Stimulated activated CD4-positive, alpha-beta T cell treated with anti-CD3 and anti-CD28 coated beads, Interleukin-4, amount 100 ng/mL, for 48 hours (primary cell): ENCODE measurements around the gene RYR2.

Source experiments
- DNase-seq, 2 donors: peaks; one replicate each; pipeline ENCODE4 v3.0.0-alpha.2; 2020; ENCODE audit warnings: low read depth in 2 of 2

RYR2 gene

DNA sequence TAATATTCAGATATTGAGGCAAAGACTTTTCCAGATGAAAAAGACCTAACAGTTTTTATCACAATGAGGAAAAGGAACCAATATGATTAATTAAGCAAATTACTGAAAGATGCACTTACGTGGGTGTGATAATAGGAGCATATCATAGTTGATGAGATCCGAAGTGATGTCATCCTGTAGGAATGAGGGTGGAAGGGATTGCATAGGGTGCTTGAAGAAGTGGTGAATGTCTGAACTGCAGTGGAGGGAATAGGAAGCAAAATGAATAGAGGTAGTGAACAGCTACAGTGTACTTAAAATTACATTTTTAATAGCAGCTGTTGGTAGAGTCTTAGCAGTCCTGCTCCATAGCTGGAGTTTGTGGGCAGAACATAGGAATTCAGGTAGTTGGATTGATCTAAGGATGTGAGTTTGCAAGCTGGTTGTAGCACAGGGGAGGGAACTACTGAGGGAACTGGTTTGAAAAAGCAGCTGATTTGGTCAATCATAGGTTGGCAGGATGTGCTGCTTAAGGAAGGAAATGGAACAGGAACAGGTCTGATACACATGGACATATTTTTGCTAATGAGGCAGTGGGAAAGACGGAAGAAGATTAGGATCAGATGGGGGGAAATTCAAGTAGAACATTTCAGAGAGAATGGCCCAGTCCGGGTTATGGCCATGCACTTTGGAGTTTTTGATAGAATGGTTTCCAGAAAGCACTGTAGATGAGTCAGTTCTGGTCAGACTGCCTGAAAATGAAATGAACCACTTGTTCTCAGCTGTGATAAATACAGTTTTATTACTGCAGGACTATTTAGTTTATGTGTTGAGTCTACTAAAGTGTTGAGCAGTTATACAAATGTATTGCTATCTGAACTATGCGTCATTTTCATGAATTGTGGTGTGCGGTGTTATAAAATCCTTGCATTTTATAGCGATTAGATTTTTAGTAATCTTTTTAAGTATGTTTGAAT, 155.8 kb downstream of the RYR2 start:
- no peak for DNase-seq

DNA sequence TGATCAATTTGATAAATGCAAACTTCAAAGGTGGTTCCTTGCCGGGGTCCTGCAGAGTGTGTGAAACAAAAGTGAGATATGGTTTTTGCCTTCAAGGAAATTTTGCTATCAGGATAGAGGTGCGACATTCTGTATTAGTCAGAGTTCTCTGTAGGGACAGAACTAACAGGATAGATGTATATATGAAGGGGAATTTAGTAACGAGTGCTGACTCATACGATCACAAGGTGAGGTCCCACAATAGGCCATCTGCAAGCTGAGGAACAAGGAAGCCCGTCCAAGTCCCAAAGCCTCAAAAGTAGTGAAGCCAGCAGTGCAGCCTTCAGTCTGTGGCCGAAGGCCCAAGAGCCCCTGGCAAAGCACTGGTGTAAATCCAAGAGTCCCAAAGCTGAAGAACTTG, 157.0 kb downstream of the RYR2 start:
- DNase-seq: no peak

DNA sequence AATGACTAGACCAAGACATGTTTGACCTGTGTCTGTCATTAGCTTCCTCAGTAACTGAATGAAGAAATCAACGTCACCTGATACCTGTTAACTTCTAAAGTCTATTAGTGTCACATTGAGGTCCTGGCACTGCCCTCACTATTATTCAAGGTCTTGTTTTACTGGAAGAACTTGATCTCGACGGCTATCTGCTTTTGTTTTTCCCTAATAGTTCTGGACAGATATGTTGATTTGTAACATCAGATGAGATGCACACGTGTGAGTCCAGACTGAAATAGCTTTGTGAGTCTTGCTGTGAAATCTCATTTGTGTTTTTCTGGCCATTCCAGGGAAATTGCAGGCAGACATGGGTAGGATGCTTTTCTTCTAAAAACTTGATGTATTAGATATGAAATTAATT, 159.2 kb downstream of the RYR2 start:
- DNase-seq: no peak

DNA sequence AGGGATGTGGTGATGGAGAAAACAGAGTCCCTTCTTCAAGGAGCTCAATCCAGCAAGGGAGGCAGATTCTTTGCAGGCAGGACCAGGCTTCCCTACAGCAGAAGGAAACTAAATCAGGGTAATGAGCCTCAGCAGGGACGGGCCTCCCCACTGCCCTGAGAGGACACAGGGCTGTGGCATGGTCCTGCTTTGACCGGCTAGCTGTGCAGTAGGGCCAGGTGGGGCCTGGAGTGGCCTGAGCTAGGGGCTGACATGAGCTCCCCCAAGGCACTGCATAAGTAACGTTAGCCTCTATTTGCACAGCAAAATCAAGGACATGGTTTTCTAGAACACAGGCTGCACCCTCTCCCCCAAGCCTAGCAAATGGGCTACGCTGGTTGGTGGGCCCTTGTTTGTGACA, 162.9 kb downstream of the RYR2 start:
- no peak for DNase-seq

DNA sequence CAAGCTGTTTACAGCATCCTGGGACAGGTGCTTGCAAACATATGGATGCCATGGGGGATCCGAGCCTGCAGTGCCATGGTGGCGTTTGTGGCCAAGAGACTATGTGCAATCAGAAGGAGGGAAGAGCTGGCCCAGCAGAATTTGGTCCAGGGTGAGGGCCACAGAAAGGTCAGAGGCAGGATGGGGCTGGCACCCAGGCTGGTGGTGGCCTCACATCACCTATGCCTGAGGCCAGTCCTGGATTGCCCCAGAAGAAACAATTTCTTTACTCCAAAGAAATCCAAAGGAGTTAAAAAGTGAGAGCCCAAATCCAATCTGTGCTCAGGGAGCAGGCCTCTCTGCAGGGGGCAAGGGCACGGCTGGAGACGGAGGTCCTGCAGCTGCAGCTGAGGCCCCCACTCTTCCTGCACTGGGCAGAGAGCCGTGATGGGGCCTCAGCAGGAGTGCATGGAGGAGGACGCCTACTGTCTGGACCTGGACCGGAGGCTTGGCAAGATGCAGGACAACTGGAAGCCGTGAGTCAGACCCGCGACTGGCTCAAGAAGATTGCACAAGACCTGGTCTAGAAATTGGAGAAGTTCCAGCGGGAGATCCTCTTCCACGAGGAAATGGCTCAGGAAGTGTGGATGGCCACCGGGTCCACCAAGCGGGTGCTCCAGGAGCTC, 163.5 kb downstream of the RYR2 start:
- no peak for DNase-seq

DNA sequence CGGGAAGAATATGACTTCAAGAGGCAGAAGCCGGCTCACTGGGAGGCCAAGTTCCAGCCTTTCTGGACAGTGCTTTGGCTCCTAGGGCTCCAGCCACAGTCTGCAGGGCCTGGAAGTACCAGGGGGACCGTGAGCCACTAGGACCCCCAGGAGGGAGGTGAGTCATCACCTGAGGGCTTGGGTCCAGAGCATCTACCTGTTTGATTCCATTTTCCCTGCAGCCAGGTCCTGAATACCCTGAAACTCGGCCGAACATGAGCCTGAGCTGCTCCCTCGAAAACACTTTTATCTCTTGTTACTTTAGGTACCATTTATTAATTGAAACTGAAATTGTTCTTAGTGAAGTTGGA, 164.1 kb downstream of the RYR2 start:
- DNase-seq: no peak

DNA sequence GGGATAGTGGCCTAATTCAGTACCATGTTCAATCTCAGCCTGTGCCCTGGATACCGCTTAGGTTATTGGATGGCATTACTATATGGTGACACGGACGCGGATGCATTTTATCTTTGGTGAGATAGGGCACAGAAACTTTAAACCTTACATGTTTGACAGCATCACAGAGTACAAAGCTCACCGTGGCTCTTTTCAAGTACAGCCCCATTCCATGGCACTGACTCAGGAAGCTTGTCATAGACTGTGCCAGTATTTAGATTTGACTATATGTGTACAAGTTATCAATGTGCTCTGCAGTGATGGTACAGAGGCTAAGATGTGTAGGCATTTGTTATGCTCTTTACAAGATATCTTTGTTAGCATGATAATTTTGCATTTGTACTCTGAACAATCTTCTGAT, 169.0 kb downstream of the RYR2 start:
- no peak for DNase-seq

DNA sequence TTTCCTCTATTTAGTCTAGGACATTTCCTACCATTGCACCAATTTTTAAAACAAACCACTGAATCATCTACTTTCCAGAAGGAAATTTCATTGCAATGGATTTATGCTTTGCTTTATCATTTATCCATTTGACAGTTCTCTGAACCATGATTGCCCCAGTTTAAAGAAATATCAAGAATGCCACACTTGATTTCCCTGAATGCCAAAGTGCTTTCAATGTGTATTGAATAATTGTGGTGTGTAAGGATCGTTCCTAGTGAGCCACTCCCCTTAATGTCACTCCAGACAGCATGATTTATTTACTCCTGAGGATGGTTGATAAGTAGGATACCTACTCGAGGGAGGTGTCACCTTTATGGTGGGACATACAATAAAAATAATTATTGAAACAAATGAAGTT, 169.6 kb downstream of the RYR2 start:
- no peak for DNase-seq

DNA sequence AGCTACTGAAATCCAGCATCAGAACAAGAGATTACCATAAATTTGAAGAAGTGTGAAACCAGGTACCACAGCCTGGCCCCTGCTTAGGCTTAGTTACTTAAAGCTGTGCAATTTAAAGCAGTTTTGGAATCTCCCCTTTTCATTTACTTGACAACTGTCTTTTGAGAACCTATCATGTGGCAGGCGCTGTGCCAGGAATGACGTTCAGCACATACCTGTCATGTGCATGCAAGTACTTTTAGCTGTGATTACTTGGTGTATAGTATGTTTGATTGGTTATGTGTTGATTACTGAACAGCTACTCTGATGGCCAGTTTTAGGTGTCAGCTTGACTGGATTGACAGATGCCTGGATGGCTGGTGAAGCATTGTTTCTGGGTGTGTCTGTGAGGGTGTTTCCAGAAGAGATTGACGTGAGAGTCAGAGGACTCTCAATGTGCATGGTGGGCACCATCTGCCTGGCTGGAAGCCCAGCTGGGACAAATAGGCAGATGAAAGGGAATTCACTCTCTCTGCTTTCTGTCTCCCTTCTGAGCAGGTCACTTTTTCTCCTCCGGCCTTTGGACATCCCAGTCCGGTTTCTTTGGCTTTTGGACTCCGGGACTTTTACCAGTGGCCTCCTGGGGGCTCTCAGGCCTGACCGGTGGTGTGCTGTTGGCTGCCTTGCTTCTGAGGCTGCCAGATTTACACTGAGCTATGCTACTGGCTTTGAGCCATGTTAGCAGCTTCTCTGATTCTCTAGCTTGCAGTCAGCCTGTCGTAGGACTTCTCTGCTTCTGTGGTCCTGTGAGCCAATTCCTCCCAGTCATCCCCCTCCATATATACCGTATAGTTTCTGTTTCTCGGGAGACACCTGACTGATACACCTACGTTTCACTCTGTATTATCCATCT, 178.0 kb downstream of the RYR2 start:
- no peak for DNase-seq

DNA sequence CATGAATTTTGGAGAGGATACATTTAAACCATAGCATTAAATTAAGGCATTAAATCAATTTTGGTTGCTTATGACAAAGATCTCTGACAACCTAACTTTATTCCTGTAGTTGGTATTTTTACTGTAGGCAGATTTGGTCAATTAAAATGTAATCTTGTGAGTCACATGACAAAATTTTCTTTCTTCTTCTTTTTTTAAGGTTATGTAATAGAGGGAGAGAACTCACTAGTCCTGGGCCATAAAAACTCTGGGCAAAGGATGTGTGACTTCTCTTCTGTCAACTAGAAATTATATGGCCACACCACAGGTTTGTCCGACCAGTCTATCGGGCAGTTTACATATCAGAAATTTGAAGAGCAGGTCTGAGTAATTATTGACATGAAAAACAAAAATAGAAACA, 181.4 kb downstream of the RYR2 start:
- no peak for DNase-seq

DNA sequence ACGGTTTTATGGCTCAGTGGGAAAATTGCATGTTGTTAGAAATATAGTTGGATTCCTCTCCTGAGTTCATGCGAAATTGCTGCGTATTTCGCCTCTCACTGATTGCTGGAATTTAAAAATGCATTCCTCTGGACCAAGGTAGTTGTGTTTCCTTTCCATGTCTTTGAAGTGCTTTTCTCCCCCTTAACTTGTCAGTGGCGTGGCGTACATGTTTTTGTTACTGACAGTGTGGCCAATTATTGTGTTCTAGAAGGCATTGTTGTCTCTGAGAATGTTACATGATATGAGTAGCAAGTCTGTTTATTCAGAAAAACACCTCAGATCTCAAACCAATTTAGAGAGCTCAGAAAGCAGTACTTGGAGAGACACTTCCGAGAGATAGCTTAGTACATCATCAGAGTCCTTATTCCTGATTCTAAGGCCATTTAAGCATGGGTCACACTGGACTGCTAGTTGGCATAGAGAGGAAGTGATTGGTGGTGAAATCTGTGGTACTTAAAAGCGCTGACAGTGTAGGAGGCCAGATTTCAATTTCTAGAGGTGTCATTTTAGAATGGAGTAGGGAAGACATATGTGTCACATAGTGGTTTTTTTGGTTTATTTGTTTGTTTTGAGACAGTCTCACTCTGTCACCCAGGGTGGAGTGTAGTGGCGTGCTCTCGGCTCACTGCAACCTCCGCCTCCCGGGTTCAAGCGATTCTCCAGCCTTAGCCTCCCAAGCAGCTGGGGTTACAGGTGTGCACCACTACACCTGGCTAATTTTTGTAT, 184.4 kb downstream of the RYR2 start:
- DNase-seq: no peak

DNA sequence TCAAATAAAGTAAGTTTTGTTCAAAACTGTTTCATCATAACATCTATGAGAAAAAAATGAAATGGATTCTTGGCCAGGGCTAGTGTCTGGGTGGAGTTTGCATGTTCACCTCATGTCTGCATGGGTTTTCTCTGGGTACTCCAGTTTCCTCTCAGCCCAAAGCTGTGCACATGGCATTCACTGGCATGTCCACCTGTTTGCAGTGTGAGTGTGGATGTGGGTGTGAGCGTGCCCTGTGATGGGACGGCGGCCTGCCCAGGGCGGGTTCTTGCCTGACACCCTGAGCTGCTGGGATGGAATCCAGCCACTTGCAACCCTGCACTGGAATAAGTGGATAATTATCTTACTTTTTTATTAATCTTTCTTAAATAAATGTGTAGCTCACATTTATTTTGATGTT, 185.5 kb downstream of the RYR2 start:
- DNase-seq: no peak

DNA sequence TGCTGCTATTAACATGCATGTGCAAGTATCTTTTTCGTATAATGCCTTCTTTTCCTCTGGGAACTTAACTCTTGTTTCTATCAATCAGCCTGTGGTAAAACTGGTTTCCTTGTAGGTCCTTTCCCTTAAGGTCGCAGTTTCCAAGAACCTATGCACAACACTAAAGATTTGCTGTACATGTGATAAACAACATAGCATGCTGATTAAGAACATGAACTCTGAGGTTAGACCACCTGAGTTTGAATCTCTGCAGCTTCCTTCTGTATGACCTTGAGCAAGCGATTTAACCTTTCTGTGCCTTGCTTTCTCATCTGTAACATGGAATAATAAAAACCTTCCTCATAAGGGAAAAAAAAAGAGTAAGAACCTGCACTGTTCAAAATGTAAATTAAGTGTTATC, 186.4 kb downstream of the RYR2 start:
- no peak for DNase-seq

DNA sequence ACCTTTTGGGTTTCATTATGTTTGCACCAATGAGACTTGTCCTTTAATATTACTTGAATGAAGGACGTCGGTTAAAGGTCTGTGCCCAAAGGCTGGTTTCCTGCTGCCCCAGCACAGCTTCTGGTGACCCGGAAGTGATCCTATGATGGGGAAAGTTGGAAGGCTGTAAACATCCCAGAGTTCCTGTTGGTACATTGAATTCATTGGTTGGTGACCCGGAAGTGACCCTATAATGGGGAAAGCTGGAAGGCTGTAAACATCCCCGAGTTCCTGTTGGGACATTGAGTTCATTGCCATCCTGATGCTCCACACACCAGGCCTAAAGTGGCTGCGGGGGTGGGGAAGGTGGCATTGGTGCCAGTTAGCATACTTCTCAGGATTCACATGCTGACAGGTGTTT, 187.3 kb downstream of the RYR2 start:
- DNase-seq: no peak

DNA sequence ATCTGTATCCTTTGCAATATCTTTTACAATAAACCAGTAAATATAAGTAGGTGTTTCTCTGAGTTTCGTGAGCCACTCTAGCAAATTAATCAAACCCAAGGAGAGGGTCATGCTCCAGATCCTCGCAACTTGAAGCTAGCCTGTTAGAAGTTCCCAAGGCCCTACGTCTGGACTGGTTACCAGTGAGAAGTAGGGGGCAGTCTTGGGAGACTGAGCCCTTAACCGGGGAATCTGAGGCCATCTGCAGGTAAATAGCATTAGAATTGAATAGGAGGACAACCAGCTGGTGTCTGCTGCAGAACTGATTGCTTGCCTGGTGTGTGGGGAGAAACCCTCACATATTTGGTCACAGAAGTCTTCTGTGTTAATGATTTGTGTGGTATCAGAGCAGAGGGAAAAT, 190.5 kb downstream of the RYR2 start:
- no peak for DNase-seq

DNA sequence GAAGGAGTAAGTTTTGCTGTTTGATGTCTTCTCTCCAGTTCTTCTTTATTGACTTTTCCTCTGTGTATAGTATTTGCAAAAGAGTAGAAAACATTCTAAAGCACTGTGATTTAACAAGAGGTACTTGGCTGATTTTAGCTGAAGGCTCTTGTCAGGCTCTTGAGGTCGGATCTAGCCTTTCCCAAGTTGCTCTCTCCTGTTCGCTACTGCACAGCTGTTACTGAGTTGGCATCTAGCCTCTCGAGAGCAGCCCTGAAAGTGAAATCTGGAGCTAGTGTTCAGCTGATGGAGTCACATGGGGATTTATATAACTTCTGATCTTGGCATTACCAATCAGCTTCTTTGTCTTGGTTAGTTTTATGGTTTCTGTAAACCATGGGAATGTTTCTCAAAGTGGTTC, 193.1 kb downstream of the RYR2 start:
- DNase-seq: no peak

DNA sequence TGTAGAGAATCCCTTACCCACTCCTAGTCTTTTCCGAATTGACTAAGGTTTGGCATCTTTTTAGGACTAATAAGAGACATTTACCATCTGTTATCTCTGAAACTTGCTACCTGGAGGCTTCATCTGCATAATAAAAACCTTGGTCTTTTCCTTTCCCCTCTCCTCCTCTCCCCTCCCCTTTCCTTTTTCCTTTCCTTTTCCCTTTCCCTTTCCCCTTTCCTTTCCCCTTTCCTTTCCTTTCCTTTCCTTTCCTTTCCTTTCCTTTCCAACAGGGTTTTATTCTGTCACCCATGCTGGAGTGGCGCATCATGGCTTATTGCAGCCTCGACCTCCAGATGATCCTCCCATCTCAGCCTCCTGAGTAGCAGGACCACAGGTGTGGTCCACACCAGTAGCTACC, 195.7 kb downstream of the RYR2 start:
- no peak for DNase-seq

DNA sequence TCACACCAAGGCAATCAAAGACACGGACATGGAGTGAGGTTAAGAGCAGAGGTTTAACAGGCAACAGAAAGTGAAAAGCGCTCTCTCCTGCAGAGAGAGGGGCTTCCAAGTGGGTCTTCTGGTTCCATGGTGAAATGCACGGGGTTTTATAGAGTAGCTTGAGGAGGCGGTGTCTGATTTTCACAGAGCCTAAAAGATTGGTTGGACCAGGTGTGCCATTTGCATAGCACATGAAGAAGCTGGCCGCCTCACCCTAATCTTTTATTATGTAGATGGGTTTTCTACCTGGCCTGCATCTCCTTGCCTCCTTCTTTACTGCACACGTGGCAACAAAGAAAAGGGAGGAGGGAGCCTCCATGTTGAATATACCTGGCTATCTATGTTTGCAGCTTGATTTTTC, 197.3 kb downstream of the RYR2 start:
- DNase-seq: no peak

DNA sequence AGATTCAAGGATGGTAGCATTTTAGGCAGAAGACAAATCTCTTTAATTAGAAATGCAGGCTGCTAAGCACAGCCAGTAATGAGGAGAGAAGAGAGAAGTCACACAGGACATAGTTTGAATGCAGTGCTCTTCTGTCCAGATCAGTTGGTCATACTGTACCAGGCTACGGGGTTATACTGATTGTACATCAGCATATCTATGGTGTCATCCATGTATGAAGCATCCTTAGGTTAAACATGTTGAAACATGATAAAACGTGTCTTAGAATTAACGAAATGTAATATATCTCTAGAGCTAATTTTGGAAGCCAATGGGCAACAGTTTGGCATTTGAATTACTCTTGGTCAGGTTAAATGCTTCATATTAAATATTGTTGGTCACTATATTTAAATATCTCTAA, 199.1 kb downstream of the RYR2 start:
- no peak for DNase-seq

DNA sequence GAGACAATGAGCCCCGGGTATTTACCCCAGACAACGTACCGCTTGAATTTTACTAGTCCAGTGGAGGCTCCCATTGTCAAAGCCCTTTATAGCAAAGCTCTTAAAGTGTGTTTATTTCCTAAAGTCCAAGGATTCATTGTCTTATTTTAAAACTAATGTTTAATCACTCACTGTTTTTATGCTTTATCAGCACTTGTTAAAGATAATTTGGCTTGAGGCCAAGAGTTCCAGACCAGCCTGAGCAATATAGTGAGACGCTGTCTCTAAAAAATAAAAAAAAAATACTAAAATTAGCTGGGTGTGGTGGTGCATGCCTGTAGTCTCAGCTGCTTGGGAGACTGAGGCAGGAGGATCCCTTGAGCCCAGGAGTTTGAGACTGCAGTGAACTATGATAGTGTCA, 202.8 kb downstream of the RYR2 start:
- DNase-seq: no peak

DNA sequence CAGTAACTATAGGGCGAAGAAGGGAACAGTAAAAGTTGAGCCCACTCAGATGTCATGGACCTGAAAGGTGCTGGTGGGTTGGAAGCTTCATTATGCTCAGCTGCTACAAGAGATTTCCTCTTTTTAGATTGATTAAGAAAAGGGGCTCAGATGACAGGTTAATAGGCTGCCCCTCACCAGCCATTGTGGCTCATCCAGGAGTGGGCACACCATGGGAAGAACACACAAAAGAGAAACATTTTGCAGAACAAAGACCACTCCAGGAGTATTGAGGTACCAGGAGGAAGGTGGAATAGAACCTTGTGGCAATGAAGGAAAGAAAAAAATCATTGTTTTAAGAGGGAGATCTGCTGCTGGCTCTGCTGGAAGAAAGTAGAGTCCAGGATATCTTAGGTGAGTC, 205.5 kb downstream of the RYR2 start:
- DNase-seq: no peak

DNA sequence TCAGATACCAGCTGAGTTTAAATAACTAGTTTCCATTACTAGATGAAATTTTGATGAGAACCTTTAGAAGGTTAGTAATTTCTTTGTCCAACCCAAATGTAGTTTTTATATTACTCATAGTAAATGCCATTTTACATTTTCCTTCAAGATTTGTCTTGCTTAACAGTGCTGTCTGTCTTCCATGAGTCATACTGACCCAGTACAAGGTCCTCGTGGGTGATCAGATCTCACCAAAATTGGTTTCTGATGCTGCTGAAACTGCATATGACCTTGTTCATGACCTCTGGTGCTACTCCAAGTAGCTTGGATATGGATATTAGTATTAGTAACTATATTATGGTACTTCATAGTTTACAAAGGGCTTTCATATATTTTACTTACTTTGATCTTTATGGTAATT, 207.1 kb downstream of the RYR2 start:
- no peak for DNase-seq
